Endodermal cell (in vitro differentiated cells): ENCODE data around the gene SC5D. TPM values are rescaled to one million over a fixed set of nuclear protein-coding genes. Genes with fewer than 3 reads are reported as not detected.

Experiments
- DNase-seq: peaks from one replicate; pipeline ENCODE4 v3.0.0-alpha.2; 2017
- H3K27ac ChIP-seq: 2 replicates; pipeline ENCODE4 v1.5.1; 2013; ENCODE audit warnings: mild to moderate bottlenecking, low read depth, low read length, moderate library complexity
- H3K27me3 ChIP-seq: 2 replicates; pipeline ENCODE4 v1.6.1; 2013; ENCODE audit warnings: mild to moderate bottlenecking, low read length, moderate library complexity; ENCODE audit not compliant: insufficient read depth, control insufficient read depth, poor library complexity, severe bottlenecking
- H3K36me3 ChIP-seq: 2 replicates; pipeline ENCODE4 v1.7.0; 2013; ENCODE audit warnings: mild to moderate bottlenecking, low read length, moderate library complexity; ENCODE audit not compliant: control insufficient read depth, insufficient read depth
- H3K4me1 ChIP-seq: one replicate; pipeline ENCODE4 v1.7.0; 2013; ENCODE audit warnings: low read length; ENCODE audit not compliant: control insufficient read depth, insufficient read depth
- H3K4me3 ChIP-seq: 2 replicates; pipeline ENCODE4 v1.5.1; 2013; ENCODE audit warnings: mild to moderate bottlenecking, low read length, moderate library complexity
- H3K9ac ChIP-seq: 2 replicates; pipeline ENCODE4 v1.6.1; 2013; ENCODE audit warnings: mild to moderate bottlenecking, low read length, moderate library complexity; ENCODE audit not compliant: poor library complexity, severe bottlenecking; ENCODE audit errors: extremely low read depth
- H3K9me3 ChIP-seq: 2 replicates; pipeline ENCODE4 v1.6.1; 2013; ENCODE audit warnings: mild to moderate bottlenecking, low read length, moderate library complexity; ENCODE audit not compliant: control insufficient read depth
- H3K27ac Mint-ChIP-seq: 2 replicates; pipeline ENCODE4 v1.8.0; 2020; ENCODE audit warnings: mixed read lengths
- H3K27me3 Mint-ChIP-seq: 2 replicates; pipeline ENCODE4 v1.8.0; 2021; ENCODE audit warnings: mild to moderate bottlenecking, mixed read lengths; ENCODE audit not compliant: insufficient read depth
- H3K36me3 Mint-ChIP-seq: 2 replicates; pipeline ENCODE4 v1.8.0; 2020; ENCODE audit warnings: low read depth, mixed read lengths
- H3K4me1 Mint-ChIP-seq: 2 replicates; pipeline ENCODE4 v1.8.0; 2020; ENCODE audit warnings: mixed read lengths
- H3K4me3 Mint-ChIP-seq: 2 replicates; pipeline ENCODE4 v1.8.0; 2020; ENCODE audit warnings: mild to moderate bottlenecking, moderate library complexity, mixed read lengths
- H3K9me3 Mint-ChIP-seq: 2 replicates; pipeline ENCODE4 v1.8.0; 2020; ENCODE audit warnings: mild to moderate bottlenecking, mixed read lengths
- CTCF ChIP-seq: fragments of 200-600 bp; sonication (generic); conservative IDR thresholded peaks from 2 replicates; pipeline ENCODE4 v1.5.0; 2021; ENCODE audit warnings: antibody characterized with exemption, mild to moderate bottlenecking
- WGBS, 2 experiments: methylation state at CpG; one replicate each; pipeline versions ENCODE4 v1.1.5 to v1.1.7; 2013; ENCODE audit warnings: missing lambda C conversion rate in 2 of 2, mixed read lengths in 1 of 2; ENCODE audit not compliant: insufficient coverage in 1 of 2, insufficient read length in 1 of 2; 5-methylcytosine and 5-hydroxymethylcytosine counted together
- total RNA-seq, 2 donors: library from RNA; stranded (reverse); fragmentation: NEBNext Ultra II Directional in 1 of 2; extraction: Animal tissue kit (Norgen Biotek cat#: 25700) in 1 of 2; gene quantifications; 2 replicates in 1 of 2; 3 replicates in 1 of 2; pipeline ENCODE4 v1.2.1, GENCODE V29; 2021

SC5D gene
- total RNA-seq, 2 donors from 2014 or later = 66.0 to 70.9 TPM

GRCh38 chr11:121297872-121298271 lies 5.3 kb downstream of the SC5D start:
- no peak for TF ChIP-seq CTCF
- no peaks in the 10 kb centered on the region for H3K27me3 Mint-ChIP-seq
- Histone ChIP-seq H3K36me3 (peaks cover 25% of the 10 kb centered on the region), H3K9me3 (peaks cover 10% of the 10 kb centered on the region), H3K27me3 (no peaks in the 10 kb centered on the region), H3K4me3 (no peak overlapping the region), H3K4me1 (peaks cover 13% of the 10 kb centered on the region), H3K27ac (no peak overlapping the region), H3K9ac (no peak overlapping the region)
- DNase-seq = no peak
- H3K4me1 Mint-ChIP-seq = peaks cover 46% of the 10 kb centered on the region
- H3K9me3 Mint-ChIP-seq = peaks cover 3% of the 10 kb centered on the region
- H3K36me3 Mint-ChIP-seq = peaks cover 9% of the 10 kb centered on the region
- no peak overlapping the region for H3K27ac Mint-ChIP-seq
- WGBS, 2 experiments = 83 to 95% methylated on average over 1 to 3 of the region's 5 CpGs
- H3K4me3 Mint-ChIP-seq = no peak overlapping the region

GRCh38 chr11:121298774-121299173 lies 6.2 kb downstream of the SC5D start:
- Histone ChIP-seq H3K4me3 (peak overlapping the region; percentile 21), H3K27ac (no peak overlapping the region), H3K9me3 (peaks cover 10% of the 10 kb centered on the region), H3K9ac (no peak overlapping the region), H3K36me3 (peaks cover 27% of the 10 kb centered on the region), H3K27me3 (no peaks in the 10 kb centered on the region), H3K4me1 (peaks cover 13% of the 10 kb centered on the region)
- peaks cover 13% of the 10 kb centered on the region for H3K36me3 Mint-ChIP-seq
- H3K4me1 Mint-ChIP-seq = peaks cover 45% of the 10 kb centered on the region
- DNase-seq = peak; percentile 69
- no peak for TF ChIP-seq CTCF
- no peak overlapping the region for H3K27ac Mint-ChIP-seq
- H3K9me3 Mint-ChIP-seq = peaks cover 3% of the 10 kb centered on the region
- H3K4me3 Mint-ChIP-seq = no peak overlapping the region
- no peaks in the 10 kb centered on the region for H3K27me3 Mint-ChIP-seq
- 70 to 89% methylated on average over 3 to 5 of the region's 5 CpGs for WGBS, 2 experiments

DNA sequence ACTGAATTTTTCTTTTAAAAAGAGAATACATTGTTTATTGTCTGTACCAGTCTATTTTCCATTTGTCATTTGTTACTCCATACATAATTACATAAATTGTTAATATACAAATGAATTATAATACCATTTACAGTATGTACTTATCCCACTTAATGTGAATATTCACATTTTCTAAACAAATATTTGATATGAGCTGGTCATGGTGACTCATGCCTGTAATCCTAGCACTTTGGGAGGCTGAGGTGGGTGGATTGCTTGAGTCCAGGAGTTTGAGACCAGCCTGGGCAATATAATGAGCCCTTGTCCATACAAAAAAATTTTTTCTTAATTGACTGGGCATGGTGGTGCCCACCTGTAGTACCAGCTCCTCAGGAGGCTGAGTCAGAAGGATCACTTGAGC lies 6.8 kb downstream of the SC5D start:
- no peak overlapping the region for H3K4me3 Mint-ChIP-seq
- Histone ChIP-seq H3K4me1 (peaks cover 13% of the 10 kb centered on the region), H3K9me3 (peaks cover 10% of the 10 kb centered on the region), H3K4me3 (no peak overlapping the region), H3K27ac (no peak overlapping the region), H3K36me3 (peaks cover 29% of the 10 kb centered on the region), H3K27me3 (no peaks in the 10 kb centered on the region), H3K9ac (no peak overlapping the region)
- no peak for DNase-seq
- no peaks in the 10 kb centered on the region for H3K27me3 Mint-ChIP-seq
- H3K27ac Mint-ChIP-seq = no peak overlapping the region
- TF ChIP-seq CTCF = no peak
- H3K36me3 Mint-ChIP-seq = peaks cover 19% of the 10 kb centered on the region
- H3K9me3 Mint-ChIP-seq = peaks cover 3% of the 10 kb centered on the region
- peaks cover 45% of the 10 kb centered on the region for H3K4me1 Mint-ChIP-seq
